NCI-H1048 (cell line): ENCODE results near the gene TPK1.

Experiments used
- DNase-seq: peaks from one replicate; lab custom pipeline; 2025; lab: John Stamatoyannopoulos, UW

The TPK1 gene

GRCh38 chr7:144835652-144836544 lies at the start of gene TPK1:
Gene TPK1 (minus strand): TSS chr7:144836053. CDS start chr7:144835602, 451 bp downstream.
- peak; percentile 65 for DNase-seq

GRCh38 chr7:144885478-144885877 lies 49.6 kb upstream of the TPK1 start:
- DNase-seq, result no peak

- DNase-seq, result no peak
These were observed 49.0 kb upstream of the TPK1 start for GRCh38 chr7:144884896-144885295.

- DNase-seq, result no peak
These were observed 37.5 kb upstream of the TPK1 start for GRCh38 chr7:144873316-144873845.

- no peak for DNase-seq
These were observed 33.2 kb upstream of the TPK1 start for GRCh38 chr7:144869082-144869481.

GRCh38 chr7:144866189-144866588 lies 30.3 kb upstream of the TPK1 start:
- no peak for DNase-seq

GRCh38 chr7:144863320-144863647 lies 27.4 kb upstream of the TPK1 start:
- DNase-seq, result no peak

GRCh38 chr7:144862612-144863319 lies 26.9 kb upstream of the TPK1 start:
- no peak for DNase-seq

GRCh38 chr7:144859739-144860138 lies 23.9 kb upstream of the TPK1 start:
- DNase-seq, result no peak

- DNase-seq, result no peak
These were observed 21.6 kb upstream of the TPK1 start for GRCh38 chr7:144857463-144857862.

GRCh38 chr7:144854839-144855424 lies 19.1 kb upstream of the TPK1 start:
- no peak for DNase-seq

GRCh38 chr7:144853542-144853941 lies 17.7 kb upstream of the TPK1 start:
- DNase-seq, result no peak

- DNase-seq, result no peak
These were observed 12.2 kb upstream of the TPK1 start for GRCh38 chr7:144848078-144848477.

GRCh38 chr7:144842377-144842851 lies 6.6 kb upstream of the TPK1 start:
- DNase-seq, result no peak

- DNase-seq, result no peak
These were observed 641 bp upstream of the TPK1 start for GRCh38 chr7:144836545-144836842.

- no peak for DNase-seq
These were observed 670 bp downstream of the TPK1 start for GRCh38 chr7:144835155-144835611.

- DNase-seq, result no peak
These were observed 1.2 kb downstream of the TPK1 start for GRCh38 chr7:144834641-144835144.

GRCh38 chr7:144830811-144831210 lies 5.0 kb downstream of the TPK1 start:
- DNase-seq, result no peak

GRCh38 chr7:144830024-144830785 lies 5.6 kb downstream of the TPK1 start:
- DNase-seq, result no peak

- no peak for DNase-seq
These were observed 8.2 kb downstream of the TPK1 start for GRCh38 chr7:144827621-144828020.

GRCh38 chr7:144826208-144826607 lies 9.6 kb downstream of the TPK1 start:
- no peak for DNase-seq

GRCh38 chr7:144824360-144824759 lies 11.5 kb downstream of the TPK1 start:
- DNase-seq, result no peak
